Parathyroid adenoma (tissue), 2 donors: Measurements from ENCODE around the gene TENT4B.

Source experiments
- H2AFZ ChIP-seq: fragments of 300-600 bp; sonication (generic); one replicate; pipeline ENCODE4 v1.7.0; 2017; ENCODE audit warnings: antibody characterized with exemption, mild to moderate bottlenecking
- H3K27ac ChIP-seq: fragments of 300-600 bp; sonication (generic); one replicate; pipeline ENCODE4 v1.7.0; 2017
- H3K27me3 ChIP-seq: fragments of 300-600 bp; sonication (generic); one replicate; pipeline ENCODE4 v1.7.0; 2017; ENCODE audit warnings: low read length; ENCODE audit not compliant: control insufficient read depth, insufficient read depth
- H3K36me3 ChIP-seq: fragments of 300-600 bp; sonication (generic); one replicate; pipeline ENCODE4 v1.7.0; 2017; ENCODE audit warnings: low read length; ENCODE audit not compliant: control insufficient read depth, insufficient read depth
- H3K4me1 ChIP-seq: fragments of 300-600 bp; sonication (generic); one replicate; pipeline ENCODE4 v1.7.0; 2017; ENCODE audit warnings: control low read depth
- H3K4me2 ChIP-seq: fragments of 300-600 bp; sonication (generic); one replicate; pipeline ENCODE4 v1.7.0; 2017; ENCODE audit warnings: low read length
- H3K4me3 ChIP-seq: fragments of 300-600 bp; sonication (generic); one replicate; pipeline ENCODE4 v1.7.0; 2017; ENCODE audit warnings: low read depth, low read length
- H3K79me2 ChIP-seq: fragments of 300-600 bp; sonication (generic); one replicate; pipeline ENCODE4 v1.7.0; 2017; ENCODE audit warnings: control low read depth
- H3K9ac ChIP-seq: fragments of 300-600 bp; sonication (generic); one replicate; pipeline ENCODE4 v1.7.0; 2017; ENCODE audit warnings: mild to moderate bottlenecking
- H3K9me3 ChIP-seq: fragments of 300-600 bp; sonication (generic); one replicate; pipeline ENCODE4 v1.7.0; 2017; ENCODE audit warnings: low read length; ENCODE audit not compliant: control insufficient read depth
- TF ChIP-seq, protein P1 (sequence below): fragments of 300-600 bp; sonication (generic); IDR thresholded peaks from one replicate; pipeline ENCODE4 v1.7.0; 2017; ENCODE audit warnings: antibody characterized with exemption, mild to moderate bottlenecking
- donor health status: primary hyperparathyroidism.

Gene TENT4B

DNA sequence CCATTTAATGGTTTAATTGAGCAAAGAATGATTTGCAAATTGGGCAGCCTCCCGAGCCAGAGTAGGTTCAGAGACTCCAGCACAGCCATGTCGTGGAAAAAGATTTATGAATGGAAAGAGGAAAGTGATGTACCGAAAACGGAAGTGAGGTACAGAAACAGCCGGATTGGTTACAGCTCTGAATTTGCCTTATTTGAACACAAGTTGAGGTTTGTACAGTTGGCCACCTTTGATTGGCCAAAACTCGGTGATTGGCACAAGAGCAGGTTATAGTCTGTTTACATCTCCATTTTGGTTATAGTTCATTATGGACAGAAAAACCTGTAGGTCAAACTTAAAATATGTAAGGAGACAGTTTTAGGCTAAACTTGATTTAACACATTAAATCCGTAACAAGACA is 44.5 kb downstream of the TENT4B start:
- H3K9ac ChIP-seq = no peak overlapping the region
- TF ChIP-seq, protein P1, sequence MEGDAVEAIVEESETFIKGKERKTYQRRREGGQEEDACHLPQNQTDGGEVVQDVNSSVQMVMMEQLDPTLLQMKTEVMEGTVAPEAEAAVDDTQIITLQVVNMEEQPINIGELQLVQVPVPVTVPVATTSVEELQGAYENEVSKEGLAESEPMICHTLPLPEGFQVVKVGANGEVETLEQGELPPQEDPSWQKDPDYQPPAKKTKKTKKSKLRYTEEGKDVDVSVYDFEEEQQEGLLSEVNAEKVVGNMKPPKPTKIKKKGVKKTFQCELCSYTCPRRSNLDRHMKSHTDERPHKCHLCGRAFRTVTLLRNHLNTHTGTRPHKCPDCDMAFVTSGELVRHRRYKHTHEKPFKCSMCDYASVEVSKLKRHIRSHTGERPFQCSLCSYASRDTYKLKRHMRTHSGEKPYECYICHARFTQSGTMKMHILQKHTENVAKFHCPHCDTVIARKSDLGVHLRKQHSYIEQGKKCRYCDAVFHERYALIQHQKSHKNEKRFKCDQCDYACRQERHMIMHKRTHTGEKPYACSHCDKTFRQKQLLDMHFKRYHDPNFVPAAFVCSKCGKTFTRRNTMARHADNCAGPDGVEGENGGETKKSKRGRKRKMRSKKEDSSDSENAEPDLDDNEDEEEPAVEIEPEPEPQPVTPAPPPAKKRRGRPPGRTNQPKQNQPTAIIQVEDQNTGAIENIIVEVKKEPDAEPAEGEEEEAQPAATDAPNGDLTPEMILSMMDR = no peak
- peaks cover 47% of the 10 kb centered on the region for H3K79me2 ChIP-seq
- no peaks in the 10 kb centered on the region for H3K36me3 ChIP-seq
- H3K27me3 ChIP-seq = no peaks in the 10 kb centered on the region
- no peak overlapping the region for H3K4me3 ChIP-seq
- H3K27ac ChIP-seq = no peak overlapping the region
- H3K4me1 ChIP-seq = no peaks in the 10 kb centered on the region
- no peaks in the 10 kb centered on the region for H3K9me3 ChIP-seq
- H2AFZ ChIP-seq = no peak overlapping the region
- H3K4me2 ChIP-seq = no peak overlapping the region

DNA sequence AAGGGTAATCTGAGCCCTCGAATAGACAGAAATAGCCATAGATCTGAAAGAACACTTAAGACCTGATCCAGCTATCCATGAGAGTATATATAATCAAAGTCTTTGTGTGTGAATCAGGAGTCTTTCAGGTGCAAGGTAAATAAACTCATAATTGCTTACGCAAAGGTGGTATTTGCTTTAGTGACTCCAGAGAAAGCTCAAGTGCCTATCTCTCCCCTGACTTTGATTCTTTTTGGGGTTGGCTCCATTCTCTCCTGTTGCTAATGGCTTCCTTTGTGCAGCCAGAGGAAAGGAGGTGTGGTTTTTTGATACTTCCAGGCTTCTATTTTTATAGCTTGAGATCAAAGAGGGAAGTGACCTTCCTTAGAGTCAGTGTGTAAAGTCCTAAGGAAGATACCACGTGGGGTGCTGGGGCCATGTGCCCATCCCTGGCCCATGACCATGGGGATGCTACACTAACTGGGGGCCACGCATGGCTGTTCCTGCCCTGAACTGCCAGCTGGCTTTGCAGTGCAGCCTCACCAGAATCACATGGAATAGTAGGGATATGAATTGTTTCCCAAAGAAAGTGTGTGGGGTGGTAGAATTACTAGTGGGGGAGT is 45.8 kb downstream of the TENT4B start:
- Histone ChIP-seq H3K4me1 (no peaks in the 10 kb centered on the region), H3K27me3 (no peaks in the 10 kb centered on the region), H3K36me3 (no peaks in the 10 kb centered on the region), H3K9ac (no peak overlapping the region), H3K9me3 (no peaks in the 10 kb centered on the region), H3K27ac (no peak overlapping the region), H2AFZ (no peak overlapping the region), H3K79me2 (peaks cover 43% of the 10 kb centered on the region), H3K4me2 (no peak overlapping the region), H3K4me3 (no peak overlapping the region)
- TF ChIP-seq, protein P1 = no peak

DNA sequence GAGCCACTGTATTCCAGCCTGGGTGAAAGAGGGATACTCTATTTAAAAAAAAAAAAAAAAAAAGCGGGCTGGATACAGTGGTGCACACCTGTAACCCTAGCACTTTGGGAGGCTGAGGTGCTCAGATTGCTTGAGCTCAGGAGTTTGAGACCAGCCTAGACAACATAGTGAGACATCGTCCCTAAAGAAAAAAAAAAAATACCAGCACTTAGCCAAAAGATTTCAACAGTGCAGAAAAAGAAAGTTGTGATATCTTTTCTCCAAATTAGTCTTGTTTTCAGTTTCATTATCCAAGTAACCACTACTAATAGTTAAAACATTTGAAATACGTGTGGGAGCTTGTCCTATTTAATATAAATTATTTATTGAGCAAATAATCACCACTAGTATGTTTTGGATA is 48.7 kb downstream of the TENT4B start:
- Histone ChIP-seq H3K36me3 (no peaks in the 10 kb centered on the region), H3K9me3 (no peaks in the 10 kb centered on the region), H3K79me2 (peaks cover 33% of the 10 kb centered on the region), H3K27ac (no peak overlapping the region), H2AFZ (no peak overlapping the region), H3K4me3 (no peak overlapping the region), H3K9ac (no peak overlapping the region), H3K4me2 (no peak overlapping the region), H3K27me3 (no peaks in the 10 kb centered on the region), H3K4me1 (no peaks in the 10 kb centered on the region)
- TF ChIP-seq, protein P1 = no peak

DNA sequence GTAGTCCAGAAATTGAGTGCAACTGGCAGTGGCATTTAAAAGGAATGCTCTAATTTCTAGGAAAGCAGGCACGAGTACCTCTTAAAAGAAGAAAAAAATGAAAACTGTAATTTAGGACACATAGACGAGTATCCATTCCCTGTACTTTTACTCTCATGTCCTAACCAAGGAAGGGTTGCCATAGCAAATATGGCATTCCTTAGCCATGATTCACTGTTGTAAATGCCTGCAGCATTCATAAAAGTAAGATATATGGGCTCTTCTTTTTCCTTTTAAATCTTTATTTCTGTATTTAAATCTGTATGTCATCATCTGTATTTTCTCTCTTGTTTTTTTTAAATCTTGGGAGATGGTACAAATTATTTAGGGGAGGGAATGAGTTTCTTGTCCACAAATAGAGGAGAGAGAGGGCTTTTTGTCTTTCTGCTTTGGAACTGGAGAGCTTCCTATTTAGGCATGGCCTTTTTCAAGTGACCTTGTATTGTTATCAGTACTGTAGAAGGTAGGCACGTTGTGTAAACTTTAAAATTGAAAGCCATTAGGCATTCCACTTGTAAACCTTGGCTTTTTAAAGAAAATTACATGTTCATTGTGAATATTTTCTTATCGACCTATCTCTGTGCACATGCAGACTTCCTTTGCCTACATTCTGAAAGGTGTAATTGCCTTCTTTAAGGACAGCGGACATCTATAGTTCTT is 50.0 kb downstream of the TENT4B start:
- H3K9ac ChIP-seq = no peak overlapping the region
- H3K36me3 ChIP-seq = no peaks in the 10 kb centered on the region
- TF ChIP-seq, protein P1 = no peak
- no peak overlapping the region for H3K4me3 ChIP-seq
- no peak overlapping the region for H3K4me2 ChIP-seq
- H3K27ac ChIP-seq = peak overlapping the region; percentile 17
- H3K79me2 ChIP-seq = peaks cover 25% of the 10 kb centered on the region
- peaks cover 6% of the 10 kb centered on the region for H3K4me1 ChIP-seq
- no peaks in the 10 kb centered on the region for H3K9me3 ChIP-seq
- H2AFZ ChIP-seq = no peak overlapping the region
- H3K27me3 ChIP-seq = no peaks in the 10 kb centered on the region

DNA sequence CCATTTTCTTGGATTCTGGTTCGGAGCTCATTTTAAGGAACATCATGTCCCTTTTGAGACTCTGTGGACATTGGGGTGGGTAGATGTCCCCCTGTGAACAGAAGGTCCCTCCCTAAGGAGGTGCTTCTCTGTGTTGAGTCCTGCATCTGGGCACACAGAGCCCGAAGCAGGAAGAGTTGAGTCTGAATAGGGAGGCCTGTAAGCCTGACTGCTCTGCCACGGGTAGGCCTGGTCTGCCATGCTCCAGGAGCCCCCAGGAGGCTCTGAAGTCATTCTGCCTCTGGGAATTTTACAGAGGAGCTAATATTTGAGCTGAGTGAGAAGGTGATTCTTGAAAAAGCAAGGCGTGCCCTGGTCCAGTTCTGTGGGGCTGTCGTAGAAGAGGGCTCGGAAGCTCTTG is 50.6 kb downstream of the TENT4B start:
- Histone ChIP-seq H3K9me3 (no peaks in the 10 kb centered on the region), H3K9ac (no peak overlapping the region), H3K4me2 (no peak overlapping the region), H3K27me3 (no peaks in the 10 kb centered on the region), H3K4me3 (no peak overlapping the region), H3K27ac (no peak overlapping the region), H2AFZ (no peak overlapping the region), H3K4me1 (peaks cover 12% of the 10 kb centered on the region), H3K79me2 (peaks cover 25% of the 10 kb centered on the region), H3K36me3 (no peaks in the 10 kb centered on the region)
- TF ChIP-seq, protein P1 = no peak
